Loucy (cell line): ENCODE measurements around the gene MUCL3.
"Not testable (repeated sequence)": the region's sequence is repeated elsewhere in the genome, so short reads cannot be mapped to it uniquely, and the experiment has no call there.

Experiments
- CTCF ChIP-seq: fragments of 200-600 bp; sonication (generic); conservative IDR thresholded peaks from 2 replicates; pipeline ENCODE4 v1.5.1; 2014; ENCODE audit warnings: mild to moderate bottlenecking, antibody characterized with exemption, low read length
- EZH2phosphoT487 ChIP-seq: fragments of 200-600 bp; IDR thresholded peaks from 2 replicates; pipeline ENCODE4 v1.6.1; 2018; ENCODE audit warnings: antibody characterized with exemption, mild to moderate bottlenecking, moderate library complexity, borderline replicate concordance

- TF ChIP-seq CTCF, EZH2phosphoT487: not testable (repeated sequence)
These were observed 16.6 kb upstream of the MUCL3 start for GRCh38 chr6:30924040-30924627.
